WTC11 (cell line): ENCODE measurements around the gene ANKRD13A.

ENCODE experiments used
- ETV6 ChIP-seq: sonication (generic); formaldehyde crosslinking; IDR thresholded peaks from 2 replicates; pipeline ENCODE4 v1.8.1; 2022; ENCODE audit warnings: mild to moderate bottlenecking, missing genetic modification reagents
- FOXJ3 ChIP-seq: sonication (generic); formaldehyde crosslinking; IDR thresholded peaks from 2 replicates; pipeline ENCODE4 v1.9.0; 2021; ENCODE audit warnings: missing genetic modification reagents, mild to moderate bottlenecking, borderline replicate concordance
- FOXP4 ChIP-seq: sonication (generic); formaldehyde crosslinking; IDR thresholded peaks from 2 replicates; pipeline ENCODE4 v1.8.0; 2022; ENCODE audit warnings: mild to moderate bottlenecking, missing genetic modification reagents
- JUN ChIP-seq: sonication (generic); formaldehyde crosslinking; IDR thresholded peaks from 2 replicates; pipeline ENCODE4 v1.8.0; 2023; ENCODE audit warnings: mild to moderate bottlenecking, missing genetic modification reagents
- MAX ChIP-seq: sonication (generic); formaldehyde crosslinking; IDR thresholded peaks from 2 replicates; pipeline ENCODE4 v1.8.0; 2022; ENCODE audit warnings: mild to moderate bottlenecking, missing genetic modification reagents
- NR2C2 ChIP-seq: sonication (generic); formaldehyde crosslinking; IDR thresholded peaks from 2 replicates; pipeline ENCODE4 v1.8.0; 2022; ENCODE audit warnings: mild to moderate bottlenecking, missing genetic modification reagents
- NR3C1 ChIP-seq: sonication (generic); formaldehyde crosslinking; conservative IDR thresholded peaks from 2 replicates; pipeline ENCODE4 v1.8.1; 2023; ENCODE audit warnings: low read depth, mild to moderate bottlenecking, missing genetic modification reagents
- SMAD4 ChIP-seq: sonication (generic); formaldehyde crosslinking; IDR thresholded peaks from 2 replicates; pipeline ENCODE4 v1.8.0; 2022; ENCODE audit warnings: mild to moderate bottlenecking, missing genetic modification reagents
- SP1 ChIP-seq: sonication (generic); formaldehyde crosslinking; conservative IDR thresholded peaks from 2 replicates; pipeline ENCODE4 v1.8.1; 2022; ENCODE audit warnings: missing genetic modification reagents
- USF2 ChIP-seq: sonication (generic); formaldehyde crosslinking; IDR thresholded peaks from 2 replicates; pipeline ENCODE4 v1.8.1; 2023; ENCODE audit warnings: mild to moderate bottlenecking, missing genetic modification reagents, moderate library complexity
- ZNF425 ChIP-seq: fragments of 250-450 bp; sonication (Bioruptor Pico); conservative IDR thresholded peaks from 2 replicates; pipeline ENCODE4 v1.9.0; 2021; ENCODE audit warnings: mild to moderate bottlenecking
- TF ChIP-seq, protein P1 (sequence below): sonication (generic); formaldehyde crosslinking; IDR thresholded peaks from 2 replicates; pipeline ENCODE4 v1.8.1; 2022; ENCODE audit warnings: low read depth, missing genetic modification reagents, borderline replicate concordance
- TF ChIP-seq, protein P2 (sequence below): sonication (generic); formaldehyde crosslinking; IDR thresholded peaks from 2 replicates; pipeline ENCODE4 v1.8.0; 2022; ENCODE audit warnings: missing genetic modification reagents
- TF ChIP-seq, protein P3 (sequence below): fragments of 200-600 bp; IDR thresholded peaks from 2 replicates; pipeline ENCODE4 v1.8.0; 2022; ENCODE audit warnings: antibody characterized with exemption

DNA sequence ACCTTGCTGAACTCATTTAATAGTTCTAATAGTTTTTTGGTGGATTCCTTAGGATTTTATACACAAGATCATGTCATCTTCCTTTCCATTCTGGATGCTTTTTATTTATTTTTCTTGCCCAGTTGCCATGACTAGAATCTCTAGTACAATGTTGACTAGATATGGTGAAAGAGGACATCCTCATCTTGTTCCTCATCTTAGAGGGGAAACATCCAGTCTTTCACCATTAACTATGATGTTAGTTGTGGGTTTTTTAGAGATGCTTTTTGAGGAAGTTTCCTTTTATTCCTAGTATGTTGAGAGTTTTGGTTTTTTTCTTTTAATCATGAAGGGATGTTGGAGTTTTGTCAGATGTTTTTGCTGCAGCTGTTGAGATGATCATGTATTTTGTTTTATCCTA, 8.7 kb downstream of the ANKRD13A start:
- TF ChIP-seq USF2 (CRISPR knock-in tag) = no peak
- no peak for TF ChIP-seq SP1 (CRISPR knock-in tag)
- TF ChIP-seq, protein P1, sequence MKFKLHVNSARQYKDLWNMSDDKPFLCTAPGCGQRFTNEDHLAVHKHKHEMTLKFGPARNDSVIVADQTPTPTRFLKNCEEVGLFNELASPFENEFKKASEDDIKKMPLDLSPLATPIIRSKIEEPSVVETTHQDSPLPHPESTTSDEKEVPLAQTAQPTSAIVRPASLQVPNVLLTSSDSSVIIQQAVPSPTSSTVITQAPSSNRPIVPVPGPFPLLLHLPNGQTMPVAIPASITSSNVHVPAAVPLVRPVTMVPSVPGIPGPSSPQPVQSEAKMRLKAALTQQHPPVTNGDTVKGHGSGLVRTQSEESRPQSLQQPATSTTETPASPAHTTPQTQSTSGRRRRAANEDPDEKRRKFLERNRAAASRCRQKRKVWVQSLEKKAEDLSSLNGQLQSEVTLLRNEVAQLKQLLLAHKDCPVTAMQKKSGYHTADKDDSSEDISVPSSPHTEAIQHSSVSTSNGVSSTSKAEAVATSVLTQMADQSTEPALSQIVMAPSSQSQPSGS (CRISPR knock-in tag) = no peak
- no peak for TF ChIP-seq ZNF425
- TF ChIP-seq ETV6 (CRISPR knock-in tag) = no peak
- TF ChIP-seq, protein P2, sequence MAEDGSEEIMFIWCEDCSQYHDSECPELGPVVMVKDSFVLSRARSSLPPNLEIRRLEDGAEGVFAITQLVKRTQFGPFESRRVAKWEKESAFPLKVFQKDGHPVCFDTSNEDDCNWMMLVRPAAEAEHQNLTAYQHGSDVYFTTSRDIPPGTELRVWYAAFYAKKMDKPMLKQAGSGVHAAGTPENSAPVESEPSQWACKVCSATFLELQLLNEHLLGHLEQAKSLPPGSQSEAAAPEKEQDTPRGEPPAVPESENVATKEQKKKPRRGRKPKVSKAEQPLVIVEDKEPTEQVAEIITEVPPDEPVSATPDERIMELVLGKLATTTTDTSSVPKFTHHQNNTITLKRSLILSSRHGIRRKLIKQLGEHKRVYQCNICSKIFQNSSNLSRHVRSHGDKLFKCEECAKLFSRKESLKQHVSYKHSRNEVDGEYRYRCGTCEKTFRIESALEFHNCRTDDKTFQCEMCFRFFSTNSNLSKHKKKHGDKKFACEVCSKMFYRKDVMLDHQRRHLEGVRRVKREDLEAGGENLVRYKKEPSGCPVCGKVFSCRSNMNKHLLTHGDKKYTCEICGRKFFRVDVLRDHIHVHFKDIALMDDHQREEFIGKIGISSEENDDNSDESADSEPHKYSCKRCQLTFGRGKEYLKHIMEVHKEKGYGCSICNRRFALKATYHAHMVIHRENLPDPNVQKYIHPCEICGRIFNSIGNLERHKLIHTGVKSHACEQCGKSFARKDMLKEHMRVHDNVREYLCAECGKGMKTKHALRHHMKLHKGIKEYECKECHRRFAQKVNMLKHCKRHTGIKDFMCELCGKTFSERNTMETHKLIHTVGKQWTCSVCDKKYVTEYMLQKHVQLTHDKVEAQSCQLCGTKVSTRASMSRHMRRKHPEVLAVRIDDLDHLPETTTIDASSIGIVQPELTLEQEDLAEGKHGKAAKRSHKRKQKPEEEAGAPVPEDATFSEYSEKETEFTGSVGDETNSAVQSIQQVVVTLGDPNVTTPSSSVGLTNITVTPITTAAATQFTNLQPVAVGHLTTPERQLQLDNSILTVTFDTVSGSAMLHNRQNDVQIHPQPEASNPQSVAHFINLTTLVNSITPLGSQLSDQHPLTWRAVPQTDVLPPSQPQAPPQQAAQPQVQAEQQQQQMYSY (CRISPR knock-in tag) = no peak
- TF ChIP-seq JUN (CRISPR knock-in tag) = no peak
- TF ChIP-seq FOXJ3 (CRISPR knock-in tag) = no peak
- TF ChIP-seq NR2C2 (CRISPR knock-in tag) = no peak
- no peak for TF ChIP-seq NR3C1 (CRISPR knock-in tag)
- TF ChIP-seq, protein P3, sequence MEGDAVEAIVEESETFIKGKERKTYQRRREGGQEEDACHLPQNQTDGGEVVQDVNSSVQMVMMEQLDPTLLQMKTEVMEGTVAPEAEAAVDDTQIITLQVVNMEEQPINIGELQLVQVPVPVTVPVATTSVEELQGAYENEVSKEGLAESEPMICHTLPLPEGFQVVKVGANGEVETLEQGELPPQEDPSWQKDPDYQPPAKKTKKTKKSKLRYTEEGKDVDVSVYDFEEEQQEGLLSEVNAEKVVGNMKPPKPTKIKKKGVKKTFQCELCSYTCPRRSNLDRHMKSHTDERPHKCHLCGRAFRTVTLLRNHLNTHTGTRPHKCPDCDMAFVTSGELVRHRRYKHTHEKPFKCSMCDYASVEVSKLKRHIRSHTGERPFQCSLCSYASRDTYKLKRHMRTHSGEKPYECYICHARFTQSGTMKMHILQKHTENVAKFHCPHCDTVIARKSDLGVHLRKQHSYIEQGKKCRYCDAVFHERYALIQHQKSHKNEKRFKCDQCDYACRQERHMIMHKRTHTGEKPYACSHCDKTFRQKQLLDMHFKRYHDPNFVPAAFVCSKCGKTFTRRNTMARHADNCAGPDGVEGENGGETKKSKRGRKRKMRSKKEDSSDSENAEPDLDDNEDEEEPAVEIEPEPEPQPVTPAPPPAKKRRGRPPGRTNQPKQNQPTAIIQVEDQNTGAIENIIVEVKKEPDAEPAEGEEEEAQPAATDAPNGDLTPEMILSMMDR = no peak
- no peak for TF ChIP-seq MAX
- no peak for TF ChIP-seq SMAD4 (CRISPR knock-in tag)
- no peak for TF ChIP-seq FOXP4 (CRISPR knock-in tag)
